GM23338 (cell line): ENCODE measurements around the gene DOCK1. TPM values are rescaled to one million over a fixed set of nuclear protein-coding genes. Genes with fewer than 3 reads are reported as not detected.

Source experiments
- polyA plus RNA-seq: library from polyadenylated mRNA; unstranded; fragments of >200 nt; fragmentation: Nextera tagmentation; extraction: Ambion mirVana; gene quantifications from 2 replicates; pipeline ENCODE4 v1.2.1, GENCODE V29; 2016
- total RNA-seq: library from RNA; depleted of rRNA; stranded (reverse); fragments of >200 nt; shearing (Covaris generic); gene quantifications from 2 replicates; pipeline ENCODE4 v1.2.3, GENCODE V29; 2014; rRNA removed

The DOCK1 gene
- total and polyA plus RNA-seq, 2 experiments from 2014 or later, result 13.2 to 55.3 TPM

Other genes with a start within 250 kb of the DOCK1 start
- 0.43 and 0.76 TPM in 2 replicates for gene C10orf90, start 234.7 kb upstream of the DOCK1 start, total RNA-seq
- 0.35 and 0.97 TPM in 2 replicates for gene C10orf90, start 234.7 kb upstream of the DOCK1 start, polyA plus RNA-seq